ENCODE measurements around the gene GID4. TPM values are rescaled to one million over a fixed set of nuclear protein-coding genes. Genes with fewer than 3 reads are reported as not detected.

The GID4 gene
- total RNA-seq, 2 experiments from 2014 or later: 3.4 to 3.7 TPM

DNA sequence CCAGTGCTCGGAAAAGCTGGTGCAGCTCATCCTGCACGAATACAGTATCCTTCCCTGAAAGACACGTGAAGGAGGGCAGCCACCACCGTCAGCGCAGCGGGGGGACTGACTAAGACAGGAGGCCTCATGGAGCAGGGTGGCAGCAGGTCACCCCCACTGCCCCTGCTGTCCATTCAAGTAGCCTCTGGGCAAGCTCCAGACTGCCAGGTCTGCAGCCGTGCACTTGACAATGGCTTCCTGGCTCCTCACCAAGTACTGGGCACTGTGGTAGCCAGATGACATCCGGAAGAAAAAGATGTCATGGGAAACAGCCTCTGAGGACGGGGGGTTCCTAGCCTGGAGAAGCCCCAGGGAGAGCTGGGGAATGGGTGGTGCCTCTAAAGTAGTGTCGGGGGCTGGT, 61.4 kb downstream of the GID4 start:
- no peaks in the 10 kb centered on the region for H3K9me3 ChIP-seq (ENCODE audit: control insufficient read depth in 1 of 2, insufficient read depth in 1 of 2, low read length in 2 of 2)
- ATAC-seq (ENCODE audit: poor library complexity) (no peak), DNase-seq (no peak)
- no peaks in the 10 kb centered on the region for H3K9me3 Mint-ChIP-seq
- H3K4me1 ChIP-seq (ENCODE audit: insufficient read depth, low read length): no peaks in the 10 kb centered on the region
- H3K4me3 ChIP-seq (ENCODE audit: low read length): no peak overlapping the region
- TF ChIP-seq, protein P1, sequence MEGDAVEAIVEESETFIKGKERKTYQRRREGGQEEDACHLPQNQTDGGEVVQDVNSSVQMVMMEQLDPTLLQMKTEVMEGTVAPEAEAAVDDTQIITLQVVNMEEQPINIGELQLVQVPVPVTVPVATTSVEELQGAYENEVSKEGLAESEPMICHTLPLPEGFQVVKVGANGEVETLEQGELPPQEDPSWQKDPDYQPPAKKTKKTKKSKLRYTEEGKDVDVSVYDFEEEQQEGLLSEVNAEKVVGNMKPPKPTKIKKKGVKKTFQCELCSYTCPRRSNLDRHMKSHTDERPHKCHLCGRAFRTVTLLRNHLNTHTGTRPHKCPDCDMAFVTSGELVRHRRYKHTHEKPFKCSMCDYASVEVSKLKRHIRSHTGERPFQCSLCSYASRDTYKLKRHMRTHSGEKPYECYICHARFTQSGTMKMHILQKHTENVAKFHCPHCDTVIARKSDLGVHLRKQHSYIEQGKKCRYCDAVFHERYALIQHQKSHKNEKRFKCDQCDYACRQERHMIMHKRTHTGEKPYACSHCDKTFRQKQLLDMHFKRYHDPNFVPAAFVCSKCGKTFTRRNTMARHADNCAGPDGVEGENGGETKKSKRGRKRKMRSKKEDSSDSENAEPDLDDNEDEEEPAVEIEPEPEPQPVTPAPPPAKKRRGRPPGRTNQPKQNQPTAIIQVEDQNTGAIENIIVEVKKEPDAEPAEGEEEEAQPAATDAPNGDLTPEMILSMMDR (IDR thresholded peaks at IDR 0.05): no peak
- H3K36me3 Mint-ChIP-seq (ENCODE audit: low read depth): peaks cover 64% of the 10 kb centered on the region
- H3K4me3 Mint-ChIP-seq: no peak overlapping the region
- H3K27ac ChIP-seq (ENCODE audit: low read depth in 1 of 2, low read length in 2 of 2): no peak overlapping the region
- POLR2A ChIA-PET: no interaction called here
- peaks cover 4% of the 10 kb centered on the region for H3K4me1 Mint-ChIP-seq (ENCODE audit: low read depth)
- CTCF ChIA-PET: no interaction called here
- intact Hi-C loops (cut with DNase I, micrococcal nuclease): no loop called here
- H3K27me3 Mint-ChIP-seq: no peaks in the 10 kb centered on the region
- no peaks in the 10 kb centered on the region for H3K27me3 ChIP-seq (ENCODE audit: control insufficient read depth in 1 of 2, insufficient read depth in 2 of 2, low read length in 2 of 2)
- peaks cover 65% of the 10 kb centered on the region for H3K36me3 ChIP-seq (ENCODE audit: insufficient read depth, low read length)
- H3K27ac Mint-ChIP-seq: no peak overlapping the region

- Mint-ChIP-seq H3K4me1 (ENCODE audit: low read depth) (no peaks in the 10 kb centered on the region), H3K27me3 (no peaks in the 10 kb centered on the region), H3K36me3 (ENCODE audit: low read depth) (peaks cover 58% of the 10 kb centered on the region), H3K27ac (no peak overlapping the region), H3K9me3 (no peaks in the 10 kb centered on the region), H3K4me3 (no peak overlapping the region)
- TF ChIP-seq, protein P1 (IDR thresholded peaks at IDR 0.05): no peak
- Histone ChIP-seq H3K27ac (ENCODE audit: low read depth in 1 of 2, low read length in 2 of 2) (no peak overlapping the region), H3K4me3 (ENCODE audit: low read length) (no peak overlapping the region), H3K4me1 (ENCODE audit: insufficient read depth, low read length) (no peaks in the 10 kb centered on the region), H3K9me3 (ENCODE audit: control insufficient read depth in 1 of 2, insufficient read depth in 1 of 2, low read length in 2 of 2) (no peaks in the 10 kb centered on the region), H3K36me3 (ENCODE audit: insufficient read depth, low read length) (peaks cover 55% of the 10 kb centered on the region), H3K27me3 (ENCODE audit: control insufficient read depth in 1 of 2, insufficient read depth in 2 of 2, low read length in 2 of 2) (no peaks in the 10 kb centered on the region)
- DNase-seq (no peak), ATAC-seq (ENCODE audit: poor library complexity) (no peak)
- intact Hi-C loops (cut with DNase I, micrococcal nuclease): no loop called here
- ChIA-PET POLR2A (no interaction called here), CTCF (no interaction called here)
Observed at GRCh38 chr17:18101828-18102227, 62.6 kb downstream of the GID4 start.

GRCh38 chr17:18102640-18103039, 63.4 kb downstream of the GID4 start:
- Histone ChIP-seq H3K9me3 (ENCODE audit: control insufficient read depth in 1 of 2, insufficient read depth in 1 of 2, low read length in 2 of 2) (no peaks in the 10 kb centered on the region), H3K27ac (ENCODE audit: low read depth in 1 of 2, low read length in 2 of 2) (no peak overlapping the region), H3K4me1 (ENCODE audit: insufficient read depth, low read length) (no peaks in the 10 kb centered on the region), H3K36me3 (ENCODE audit: insufficient read depth, low read length) (peaks cover 54% of the 10 kb centered on the region), H3K4me3 (ENCODE audit: low read length) (no peak overlapping the region), H3K27me3 (ENCODE audit: control insufficient read depth in 1 of 2, insufficient read depth in 2 of 2, low read length in 2 of 2) (no peaks in the 10 kb centered on the region)
- intact Hi-C loops (cut with DNase I, micrococcal nuclease): no loop called here
- H3K27me3 Mint-ChIP-seq: no peaks in the 10 kb centered on the region
- no peaks in the 10 kb centered on the region for H3K9me3 Mint-ChIP-seq
- H3K36me3 Mint-ChIP-seq (ENCODE audit: low read depth): peaks cover 54% of the 10 kb centered on the region
- ATAC-seq (ENCODE audit: poor library complexity): no peak
- CTCF ChIA-PET: no interaction called here
- TF ChIP-seq, protein P1 (IDR thresholded peaks at IDR 0.05): no peak
- no peak overlapping the region for H3K27ac Mint-ChIP-seq
- H3K4me1 Mint-ChIP-seq (ENCODE audit: low read depth): no peaks in the 10 kb centered on the region
- POLR2A ChIA-PET: no interaction called here
- DNase-seq: no peak
- H3K4me3 Mint-ChIP-seq: no peak overlapping the region

All from CD4-positive, alpha-beta T cell (primary cell).